ENCODE results near the gene SCPEP1. TPM values are rescaled to one million over a fixed set of nuclear protein-coding genes. Genes with fewer than 3 reads are reported as not detected.

The SCPEP1 gene
- 10 to 100 TPM; 37.4 to 42.5 (median 39.7) TPM for total RNA-seq (2021; fragmentation: NEBNext Ultra II Directional; extraction: Animal tissue kit (Norgen Biotek cat#: 25700))
- long read RNA-seq, transcript SCPEP1-201 (13 exons, 1,942 nt), result major isoform, 75 of 87 reads
- long read RNA-seq, partial matches to known transcripts, result 9 of 87 reads
- long read RNA-seq, other reads (novel, unspliced or antisense), result 3 of 87 reads

DNA sequence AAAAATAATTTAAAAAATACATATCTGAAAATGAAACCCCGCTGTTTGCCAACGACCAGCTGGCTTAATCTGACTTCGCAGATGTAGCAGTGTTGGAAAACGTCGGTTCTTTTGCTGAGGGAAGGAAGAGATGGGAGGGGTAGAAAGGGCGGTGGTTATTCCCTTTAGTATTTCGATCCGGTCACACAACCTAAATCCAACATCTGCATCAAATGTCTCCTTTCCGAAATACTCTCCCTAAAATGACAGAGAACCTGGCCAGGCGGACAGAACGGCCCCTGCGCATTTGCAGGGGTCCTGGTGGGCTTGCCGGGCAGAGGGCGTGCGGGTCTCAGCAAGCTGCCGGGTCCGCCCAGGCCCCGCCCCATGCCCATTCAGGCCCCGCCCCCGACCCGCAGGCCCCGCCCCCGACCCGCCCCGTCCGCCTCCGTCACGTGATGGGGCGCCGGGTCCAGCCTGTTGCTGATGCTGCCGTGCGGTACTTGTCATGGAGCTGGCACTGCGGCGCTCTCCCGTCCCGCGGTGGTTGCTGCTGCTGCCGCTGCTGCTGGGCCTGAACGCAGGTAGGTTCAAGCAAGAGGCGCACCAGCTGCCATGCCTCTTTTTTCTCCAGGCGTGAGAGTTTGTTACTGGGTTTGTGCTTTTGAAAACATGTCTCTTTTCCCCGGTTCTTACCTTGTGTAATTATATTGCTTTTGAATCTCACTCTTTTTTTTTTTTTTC lies at the start of gene SCPEP1:
Gene SCPEP1 (plus strand): TSS at position 459 of the 723 bp plus-strand sequence. CDS start 29 bp downstream, at position 488.
- no peaks in the 10 kb centered on the region for H3K36me3 Mint-ChIP-seq (ENCODE audit: low read depth)

DNA sequence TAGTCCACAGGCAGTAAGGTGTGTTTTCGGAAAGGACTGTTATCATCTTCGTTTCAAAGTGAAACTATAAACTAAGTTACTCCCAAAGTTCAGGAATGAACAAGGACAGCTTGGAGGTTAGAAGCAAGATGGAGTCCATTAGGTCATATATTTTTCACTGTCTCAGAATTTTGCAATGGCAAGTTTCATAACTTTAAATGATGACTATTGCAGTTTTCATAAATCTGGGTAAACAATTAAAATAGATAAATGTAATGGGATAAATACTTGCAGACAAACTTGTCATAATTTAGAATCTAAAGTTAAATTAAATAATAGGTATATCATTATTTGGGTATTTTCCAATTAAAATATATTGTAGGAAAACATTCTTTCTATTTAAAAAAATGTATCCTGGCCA lies 49.3 kb upstream of the SCPEP1 start:
- H3K9me3 Mint-ChIP-seq, result peaks cover 25% of the 10 kb centered on the region
- H3K4me1 Mint-ChIP-seq (ENCODE audit: low read depth), result no peaks in the 10 kb centered on the region
- H3K36me3 Mint-ChIP-seq (ENCODE audit: low read depth), result peaks cover 41% of the 10 kb centered on the region

More for the DNA sequence above, at the start of gene SCPEP1:
- H3K27me3 Mint-ChIP-seq (ENCODE audit: insufficient read depth), result peaks cover 2% of the 10 kb centered on the region; the same call in 1 of the 2 replicates
- no peak for TF ChIP-seq CTCF (IDR thresholded peaks at IDR 0.05)
- H3K4me3 Mint-ChIP-seq, result peak within 1 kb of the TSS; percentile 97
- peak; percentile 77 for DNase-seq
- no peaks in the 10 kb centered on the region for H3K9me3 Mint-ChIP-seq
- peak within 1 kb of the TSS; percentile 79 for H3K27ac Mint-ChIP-seq
- H3K4me1 Mint-ChIP-seq (ENCODE audit: low read depth), result peaks cover 18% of the 10 kb centered on the region

DNA sequence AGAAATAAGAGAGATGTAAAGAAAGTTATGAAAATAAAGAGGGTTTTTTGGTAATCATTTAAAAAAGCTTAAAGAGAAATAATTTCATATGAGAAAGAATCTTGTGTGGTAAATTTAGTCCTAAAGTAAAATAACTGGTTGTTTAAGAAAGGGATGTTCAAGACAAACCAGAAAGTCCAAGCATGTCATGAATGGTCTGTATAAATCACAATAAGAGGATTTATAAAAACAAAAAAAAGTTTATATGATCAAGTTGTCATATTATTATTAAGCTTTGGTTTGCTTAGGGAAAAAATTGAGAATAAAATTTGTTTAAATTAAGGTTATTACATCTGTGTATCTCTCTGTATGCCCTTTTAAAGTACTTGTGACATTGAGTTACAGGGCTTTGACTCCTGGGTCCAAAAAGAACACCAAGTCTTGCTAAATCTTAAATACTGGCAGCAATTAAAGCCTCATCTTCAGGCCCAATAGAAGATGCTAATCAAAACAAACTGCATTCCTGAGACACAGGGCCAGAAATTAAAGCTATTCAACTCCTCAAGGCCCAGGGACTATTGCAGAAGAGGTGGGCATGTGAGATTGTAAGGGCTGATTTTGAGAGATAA lies 48.5 kb upstream of the SCPEP1 start:
- H3K4me1 Mint-ChIP-seq (ENCODE audit: low read depth), result no peaks in the 10 kb centered on the region
- peaks cover 50% of the 10 kb centered on the region for H3K36me3 Mint-ChIP-seq (ENCODE audit: low read depth)
- peaks cover 25% of the 10 kb centered on the region for H3K9me3 Mint-ChIP-seq
- TF ChIP-seq CTCF (IDR thresholded peaks at IDR 0.05), result no peak
- DNase-seq, result no peak
- H3K4me3 Mint-ChIP-seq, result no peak overlapping the region
- no peaks in the 10 kb centered on the region; the same call in 1 of the 2 replicates for H3K27me3 Mint-ChIP-seq (ENCODE audit: insufficient read depth)
- no peak overlapping the region for H3K27ac Mint-ChIP-seq

More for the DNA sequence above, 49.3 kb upstream of the SCPEP1 start:
- no peak for TF ChIP-seq CTCF (IDR thresholded peaks at IDR 0.05)
- Mint-ChIP-seq H3K27me3 (ENCODE audit: insufficient read depth) (no peaks in the 10 kb centered on the region; the same call in 1 of the 2 replicates), H3K27ac (no peak overlapping the region), H3K4me3 (no peak overlapping the region)
- DNase-seq, result no peak

DNA sequence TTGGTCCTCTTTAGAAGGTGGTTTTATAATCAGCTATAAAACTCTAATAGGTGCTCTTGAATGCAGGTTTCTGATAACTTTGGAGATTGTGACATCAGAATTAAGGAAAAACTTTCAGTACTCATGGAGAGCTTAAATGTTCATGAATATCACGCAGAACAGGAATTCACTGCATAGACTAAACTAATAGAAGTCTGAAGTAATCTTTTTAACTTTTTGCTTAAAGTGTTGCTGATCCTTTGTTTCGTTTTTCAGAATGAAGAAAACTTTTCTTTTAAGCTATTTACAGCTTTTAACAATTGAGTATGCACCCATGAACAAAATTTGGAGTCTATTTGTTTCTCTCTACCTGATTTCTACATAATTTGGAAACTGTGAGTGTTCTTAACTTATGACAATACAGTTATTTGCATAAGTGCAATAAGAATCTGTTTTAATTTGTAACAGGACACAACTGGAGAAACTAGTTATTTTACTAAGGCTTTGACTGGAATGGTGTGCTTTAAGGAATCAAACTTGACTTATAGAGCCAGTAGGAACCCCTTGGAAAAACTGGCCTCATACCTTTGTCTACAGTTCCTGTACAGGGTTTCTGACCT lies 47.1 kb upstream of the SCPEP1 start:
- DNase-seq, result no peak
- Mint-ChIP-seq H3K4me1 (ENCODE audit: low read depth) (no peaks in the 10 kb centered on the region), H3K9me3 (peaks cover 25% of the 10 kb centered on the region)

More for the DNA sequence above, 47.1 kb upstream of the SCPEP1 start:
- no peak overlapping the region for H3K27ac Mint-ChIP-seq
- H3K4me3 Mint-ChIP-seq, result no peak overlapping the region
- TF ChIP-seq CTCF (IDR thresholded peaks at IDR 0.05), result no peak
- no peaks in the 10 kb centered on the region; the same call in 1 of the 2 replicates for H3K27me3 Mint-ChIP-seq (ENCODE audit: insufficient read depth)
- H3K36me3 Mint-ChIP-seq (ENCODE audit: low read depth), result peaks cover 53% of the 10 kb centered on the region

Measured in HFFc6 (cell line).